GM18870 (cell line): ENCODE data around the gene SLCO1C1.
"Not testable (repeated sequence)": the region's sequence is repeated elsewhere in the genome, so short reads cannot be mapped to it uniquely, and the experiment has no call there.

ENCODE experiments used
- ATAC-seq: cut with Tn5 transposase; IDR thresholded peaks from one replicate; pipeline ENCODE4 v1.9.1; 2021; ENCODE audit warnings: moderate library complexity; ENCODE audit not compliant: unreplicated experiment

SLCO1C1 gene

GRCh38 chr12:20695232-20695631 lies at the start of gene SLCO1C1:
Gene SLCO1C1, plus strand, starts transcription at chr12:20695332. Its CDS starts 4,245 bp downstream, at chr12:20699577.
- ATAC-seq, result no peak

- ATAC-seq, result no peak
Observed at GRCh38 chr12:20646239-20646827, 48.8 kb upstream of the SLCO1C1 start.

DNA sequence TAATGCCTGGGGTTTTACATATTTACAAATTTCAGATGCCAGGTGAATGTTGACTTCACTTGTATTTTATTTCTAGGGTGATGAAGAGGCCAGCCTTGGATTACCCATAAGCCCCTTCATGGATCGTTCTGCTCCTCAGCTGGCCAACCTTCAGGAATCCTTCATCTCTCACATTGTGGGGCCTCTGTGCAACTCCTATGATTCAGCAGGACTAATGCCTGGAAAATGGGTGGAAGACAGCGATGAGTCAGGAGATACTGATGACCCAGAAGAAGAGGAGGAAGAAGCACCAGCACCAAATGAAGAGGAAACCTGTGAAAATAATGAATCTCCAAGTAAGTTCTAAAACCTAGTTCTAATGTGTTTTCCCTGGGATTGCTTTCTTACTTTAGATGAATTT lies 41.3 kb upstream of the SLCO1C1 start:
- no peak for ATAC-seq

- no peak for ATAC-seq
Observed at GRCh38 chr12:20656600-20656999, 38.5 kb upstream of the SLCO1C1 start.

DNA sequence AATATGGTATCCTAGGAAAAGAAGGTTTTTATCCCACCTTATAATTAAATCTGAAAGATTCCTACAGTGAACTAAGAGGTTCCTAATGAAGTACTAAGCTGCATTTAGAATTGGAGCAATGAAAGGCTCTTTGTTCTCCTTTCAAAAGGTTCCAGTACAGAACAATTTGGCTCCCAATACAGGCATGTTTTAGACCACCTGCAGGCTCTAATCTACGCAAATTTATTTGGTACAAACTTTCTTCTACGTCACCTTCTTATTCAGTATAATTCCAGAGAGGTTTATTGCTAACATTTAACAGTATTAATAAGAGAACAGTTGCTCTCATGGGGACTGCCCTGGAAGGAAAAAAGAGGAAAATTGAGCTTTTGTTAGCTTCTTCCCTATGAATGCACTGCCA lies 37.6 kb upstream of the SLCO1C1 start:
- no peak for ATAC-seq

DNA sequence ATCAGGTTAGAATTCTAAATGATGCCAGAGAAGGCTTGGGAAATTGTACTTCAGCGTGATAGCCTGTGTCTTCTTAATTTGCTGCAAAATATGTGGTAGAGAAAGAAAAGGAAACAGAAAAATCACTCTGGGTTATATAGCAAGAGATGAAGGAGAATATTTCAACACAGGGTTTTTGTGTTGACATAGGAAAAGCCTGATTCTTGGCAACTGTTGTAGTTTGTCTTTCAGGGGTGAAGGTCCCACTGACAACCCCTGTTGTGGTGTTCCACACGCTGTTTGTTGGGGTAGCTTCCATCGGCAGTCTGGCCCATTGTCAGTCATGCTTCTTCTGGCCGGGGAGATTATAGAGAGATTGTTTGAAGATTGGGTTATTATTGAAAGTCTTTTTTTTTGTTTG lies 13.8 kb upstream of the SLCO1C1 start:
- no peak for ATAC-seq

GRCh38 chr12:20696181-20696905 lies 1.2 kb downstream of the SLCO1C1 start:
- no peak for ATAC-seq

DNA sequence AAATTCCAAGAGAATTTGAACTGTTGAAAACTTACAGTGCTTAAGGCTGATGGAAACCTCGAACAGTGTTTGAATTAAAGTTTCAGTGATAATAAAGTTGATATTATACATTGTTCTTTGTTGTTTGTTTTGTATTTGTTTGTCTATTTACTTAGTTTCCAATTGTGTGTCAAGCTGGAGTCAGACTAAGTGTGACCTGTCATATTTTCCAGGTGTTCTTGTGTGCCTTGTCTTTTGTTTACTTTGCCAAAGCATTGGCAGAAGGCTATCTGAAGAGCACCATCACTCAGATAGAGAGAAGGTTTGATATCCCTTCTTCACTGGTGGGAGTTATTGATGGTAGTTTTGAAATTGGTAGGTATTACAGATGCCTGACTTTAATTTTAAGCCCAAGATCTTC lies 6.0 kb downstream of the SLCO1C1 start:
- ATAC-seq, result no peak

DNA sequence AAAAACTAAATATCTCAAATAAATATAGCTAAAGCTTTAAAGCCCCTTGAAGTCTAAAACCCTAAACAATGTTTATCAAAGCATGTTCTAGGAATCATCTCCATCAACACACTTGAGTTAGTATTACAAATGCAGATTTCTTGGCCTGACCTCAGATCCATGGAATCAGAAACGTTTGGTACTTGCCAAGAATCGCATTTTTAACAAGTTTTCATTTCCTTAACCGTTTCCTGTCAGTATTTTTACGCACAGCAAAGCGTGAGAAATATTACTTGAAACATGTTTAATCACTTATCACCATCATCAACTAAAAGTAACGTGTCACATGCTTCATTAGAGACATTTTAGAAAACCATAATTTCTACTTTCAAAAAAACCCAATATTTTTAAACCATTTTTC lies 9.7 kb downstream of the SLCO1C1 start:
- ATAC-seq, result no peak

GRCh38 chr12:20711846-20712245 lies 16.7 kb downstream of the SLCO1C1 start:
- ATAC-seq, result no peak

- ATAC-seq, result no peak
Observed at GRCh38 chr12:20716037-20716436, 20.9 kb downstream of the SLCO1C1 start.

DNA sequence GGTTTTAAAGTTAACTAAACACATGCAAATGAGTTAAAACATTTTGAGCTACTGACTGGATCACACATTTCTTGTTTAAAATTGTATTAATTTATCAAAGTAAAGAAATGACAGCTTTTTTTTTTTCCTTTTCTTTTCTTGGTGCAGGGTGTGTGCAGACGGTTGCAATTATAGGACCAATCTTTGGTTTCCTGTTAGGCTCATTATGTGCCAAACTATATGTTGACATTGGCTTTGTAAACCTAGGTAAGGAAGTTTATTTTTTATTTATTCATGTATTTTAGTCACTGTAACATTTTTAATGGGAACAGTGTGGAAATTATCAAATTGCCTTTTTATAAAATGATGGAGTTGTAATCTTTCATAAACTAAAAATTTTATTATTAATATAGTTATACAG lies 21.9 kb downstream of the SLCO1C1 start:
- ATAC-seq, result no peak

GRCh38 chr12:20718294-20718693 lies 23.2 kb downstream of the SLCO1C1 start:
- no peak for ATAC-seq

- no peak for ATAC-seq
Observed at GRCh38 chr12:20722142-20722541, 27.0 kb downstream of the SLCO1C1 start.

GRCh38 chr12:20731274-20731673 lies 36.1 kb downstream of the SLCO1C1 start:
- no peak for ATAC-seq

- ATAC-seq, result no peak
Observed at GRCh38 chr12:20740972-20741371, 45.8 kb downstream of the SLCO1C1 start.

- ATAC-seq, result no peak
Observed at GRCh38 chr12:20748198-20748597, 53.1 kb downstream of the SLCO1C1 start.

GRCh38 chr12:20751046-20751445 lies 55.9 kb downstream of the SLCO1C1 start:
- ATAC-seq, result no peak

- ATAC-seq, result no peak
Observed at GRCh38 chr12:20777420-20777819, 82.3 kb downstream of the SLCO1C1 start.

- ATAC-seq, result no peak
Observed at GRCh38 chr12:20778969-20779368, 83.8 kb downstream of the SLCO1C1 start.

DNA sequence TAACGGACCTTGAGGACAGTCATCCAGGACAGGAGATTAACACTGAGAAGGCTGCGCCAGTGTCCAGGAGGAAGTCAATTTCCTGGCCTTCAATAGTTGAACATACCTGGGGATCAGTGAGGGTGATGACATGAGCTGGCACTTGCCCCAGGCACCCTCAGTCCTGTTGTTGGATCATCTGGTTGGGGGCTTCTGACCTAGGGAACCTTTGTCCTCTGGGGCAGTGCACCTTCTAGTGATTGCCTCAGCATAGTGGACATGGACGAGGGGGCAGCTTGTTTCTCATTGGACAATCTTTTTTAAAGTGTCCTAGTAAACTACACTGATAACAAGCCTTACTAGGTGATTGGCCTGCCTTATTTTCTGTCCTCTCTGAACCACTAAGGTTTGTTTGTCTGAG lies 84.8 kb downstream of the SLCO1C1 start:
- not testable (repeated sequence) for ATAC-seq

GRCh38 chr12:20783796-20784357 lies 88.7 kb downstream of the SLCO1C1 start:
- not testable (repeated sequence) for ATAC-seq
